SK-N-SH (cell line): ENCODE results near the gene ALDH3A2. TPM values are rescaled to one million over a fixed set of nuclear protein-coding genes. Genes with fewer than 3 reads are reported as not detected.

ENCODE experiments used
- CTCF ChIA-PET: fragments of 300-600, 350-600 bp; formaldehyde crosslinking; extraction: SDS; loops from one replicate; lab custom pipeline; 2021; lab: Yijun Ruan, JAX
- POLR2A ChIA-PET: fragments of 350-600 bp; sonication (Branson Sonifier 250); formaldehyde crosslinking; extraction: SDS; loops from one replicate; lab custom pipeline; 2020; ENCODE audit warnings: antibody characterized with exemption, inconsistent platforms; lab: Yijun Ruan, JAX
- DNase-seq: peaks from one replicate; pipeline ENCODE4 v3.0.0; 2012
- H2AFZ ChIP-seq: fragments of 200-600 bp; sonication (generic); 2 replicates; pipeline ENCODE4 v1.8.1; 2016; ENCODE audit warnings: antibody characterized with exemption, mild to moderate bottlenecking, low read depth
- H3F3A ChIP-seq: fragments of 200-600 bp; sonication (generic); replicated peaks from 2 replicates; pipeline ENCODE3; 2016; ENCODE audit warnings: antibody characterized with exemption, mild to moderate bottlenecking; ENCODE audit not compliant: insufficient read depth
- H3K27ac ChIP-seq, 2 experiments: fragments of 200-500 bp in 1 of 2; fragments of 200-600 bp in 1 of 2; sonication (Bioruptor generic) in 1 of 2; sonication (generic), shearing (Covaris generic) in 1 of 2; 2 replicates each; pipeline versions ENCODE4 v1.5.1 to v1.6.1; 2014 to 2016; ENCODE audit warnings: low read depth in 2 of 2, inconsistent platforms in 1 of 2, low read length in 1 of 2, mild to moderate bottlenecking in 1 of 2, mixed read lengths in 1 of 2
- H3K27me3 ChIP-seq: fragments of 200-600 bp; sonication (generic), shearing (Covaris generic); 2 replicates; pipeline ENCODE4 v1.6.1; 2016; ENCODE audit warnings: mixed run types; ENCODE audit not compliant: insufficient read depth
- H3K36me3 ChIP-seq, 2 experiments: fragments of 200-500 bp in 1 of 2; fragments of 200-600 bp in 1 of 2; sonication (Bioruptor generic) in 1 of 2; sonication (generic) in 1 of 2; replicated peaks in 1 of 2; 2 replicates each; pipeline versions ENCODE3 to v1.5.1; 2014 to 2016; ENCODE audit warnings: low read length in 1 of 2, mild to moderate bottlenecking in 1 of 2; ENCODE audit not compliant: insufficient read depth in 2 of 2, control insufficient read depth in 1 of 2
- H3K4me1 ChIP-seq, 2 experiments: fragments of 200-500 bp in 1 of 2; fragments of 200-600 bp in 1 of 2; sonication (Bioruptor generic) in 1 of 2; sonication (generic), shearing (Covaris generic) in 1 of 2; 2 replicates each; pipeline versions ENCODE4 v1.5.1 to v1.6.1; 2014 to 2016; ENCODE audit warnings: low read depth in 1 of 2, low read length in 1 of 2, mixed run types in 1 of 2; ENCODE audit not compliant: insufficient read depth in 2 of 2, control insufficient read depth in 1 of 2
- H3K4me2 ChIP-seq: fragments of 200-600 bp; sonication (generic), shearing (Covaris generic); 2 replicates; pipeline ENCODE4 v1.6.1; 2017; ENCODE audit warnings: mixed run types
- H3K4me3 ChIP-seq, 2 experiments: fragments of 200-500 bp in 1 of 2; fragments of 200-600 bp in 1 of 2; sonication (Bioruptor generic) in 1 of 2; sonication (generic), shearing (Covaris generic) in 1 of 2; 2 replicates each; pipeline versions ENCODE4 v1.5.1 to v1.8.1; 2014 to 2016; ENCODE audit warnings: low read depth in 2 of 2, inconsistent platforms in 1 of 2, low read length in 1 of 2, mild to moderate bottlenecking in 1 of 2, mixed read lengths in 1 of 2, moderate library complexity in 1 of 2
- H3K79me2 ChIP-seq: fragments of 200-600 bp; sonication (generic); 2 replicates; pipeline ENCODE4 v1.8.1; 2017; ENCODE audit warnings: mild to moderate bottlenecking; ENCODE audit not compliant: insufficient read depth
- H3K9ac ChIP-seq: fragments of 200-600 bp; sonication (generic); 2 replicates; pipeline ENCODE4 v1.6.1; 2017; ENCODE audit warnings: mixed run types
- H3K9me2 ChIP-seq: fragments of 200-600 bp; sonication (generic); 2 replicates; pipeline ENCODE4 v1.6.1; 2017; ENCODE audit warnings: mixed run types
- H3K9me3 ChIP-seq: fragments of 200-600 bp; sonication (generic); 2 replicates; pipeline ENCODE4 v1.6.1; 2017; ENCODE audit warnings: mixed run types, mild to moderate bottlenecking, moderate library complexity
- H4K20me1 ChIP-seq: fragments of 200-600 bp; sonication (generic); 2 replicates; pipeline ENCODE4 v1.6.1; 2017; ENCODE audit warnings: mild to moderate bottlenecking, mixed run types; ENCODE audit not compliant: insufficient read depth
- FOXM1 ChIP-seq: IDR thresholded peaks from 2 replicates; pipeline ENCODE4 v1.4.0; 2012; ENCODE audit warnings: low read depth, mild to moderate bottlenecking
- MEF2A ChIP-seq: IDR thresholded peaks from 2 replicates; pipeline ENCODE4 v1.4.0; 2012; ENCODE audit warnings: low read depth, borderline replicate concordance
- NRF1 ChIP-seq: IDR thresholded peaks from 2 replicates; pipeline ENCODE4 v1.6.1; 2012; ENCODE audit warnings: low read depth, mild to moderate bottlenecking, low read length
- RAD21 ChIP-seq: IDR thresholded peaks from 2 replicates; pipeline ENCODE4 v1.6.1; 2012; ENCODE audit warnings: mild to moderate bottlenecking, low read length
- REST ChIP-seq: IDR thresholded peaks from 2 replicates; pipeline ENCODE4 v1.6.1; 2012; ENCODE audit warnings: mild to moderate bottlenecking, low read depth, low read length, moderate library complexity
- RFX5 ChIP-seq: IDR thresholded peaks from 2 replicates; pipeline ENCODE4 v1.6.1; 2012; ENCODE audit warnings: mild to moderate bottlenecking, improper control_type of control experiment, low read length
- SIN3A ChIP-seq: IDR thresholded peaks from 2 replicates; pipeline ENCODE4 v1.6.1; 2012; ENCODE audit warnings: low read depth, mild to moderate bottlenecking, low read length, moderate library complexity, borderline replicate concordance
- SMC3 ChIP-seq: IDR thresholded peaks from 2 replicates; pipeline ENCODE4 v1.6.1; 2012; ENCODE audit warnings: low read depth, low read length, improper control_type of control experiment
- TCF12 ChIP-seq: IDR thresholded peaks from 2 replicates; pipeline ENCODE4 v1.4.0; 2012
- TEAD4 ChIP-seq: IDR thresholded peaks from 2 replicates; pipeline ENCODE4 v1.4.0; 2012; ENCODE audit warnings: mild to moderate bottlenecking, borderline replicate concordance; ENCODE audit not compliant: insufficient read depth
- WGBS: methylation state at CpG from one replicate; pipeline ENCODE4 v1.1.6; 2017; ENCODE audit warnings: low lambda C conversion rate; 5-methylcytosine and 5-hydroxymethylcytosine counted together
- polyA plus RNA-seq, 3 experiments: library from polyadenylated mRNA; depleted of rRNA; stranded (reverse); fragments of >200 nt; gene quantifications; 2 replicates each; pipeline ENCODE4 v1.2.3, GENCODE V29; 2012
- TF ChIP-seq, protein P1 (sequence below): fragments of 150-350 bp; IDR thresholded peaks from 2 replicates; pipeline ENCODE4 v1.6.1; 2017; ENCODE audit warnings: antibody characterized with exemption, low read length, low read depth, borderline replicate concordance
- TF ChIP-seq, protein P2 (sequence below): IDR thresholded peaks from 2 replicates; pipeline ENCODE4 v1.4.0; 2012; ENCODE audit warnings: low read depth
- TF ChIP-seq, protein P3 (sequence below): fragments of 150-350 bp; IDR thresholded peaks from 2 replicates; pipeline ENCODE4 v1.6.1; 2016; ENCODE audit warnings: mild to moderate bottlenecking, low read depth, low read length
- TF ChIP-seq, protein P4 (sequence below): IDR thresholded peaks from 2 replicates; pipeline ENCODE4 v1.4.0; 2012; ENCODE audit warnings: low read depth, borderline replicate concordance

Gene ALDH3A2
- polyA plus RNA-seq, 1 of the 3 experiments (the other 2 are of a cell fraction) = 16.6 TPM

DNA sequence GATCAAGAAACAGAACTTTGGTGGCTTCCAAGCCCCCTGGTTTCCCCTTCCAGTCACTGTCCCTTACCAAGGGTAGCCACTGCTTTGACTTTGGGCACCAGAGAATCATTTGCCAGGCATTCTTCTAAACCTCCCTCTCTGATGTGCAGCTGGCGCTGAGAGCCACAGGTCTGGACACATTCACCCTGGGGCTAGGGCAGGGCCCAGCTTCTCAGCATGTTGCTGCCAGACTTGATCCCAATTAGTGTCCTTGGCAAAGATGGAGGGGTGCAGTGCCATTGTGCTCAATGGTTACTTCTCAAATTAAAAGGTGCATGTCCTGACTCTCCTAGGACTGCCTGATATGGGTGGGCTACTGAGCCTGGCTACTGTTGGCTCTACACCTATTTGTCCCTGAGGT is 75.4 kb downstream of the ALDH3A2 start (continued):
- TF ChIP-seq REST (no peak), TCF12 (no peak), SMC3 (no peak), RFX5 (no peak), TEAD4 (no peak)
- TF ChIP-seq, protein P1, sequence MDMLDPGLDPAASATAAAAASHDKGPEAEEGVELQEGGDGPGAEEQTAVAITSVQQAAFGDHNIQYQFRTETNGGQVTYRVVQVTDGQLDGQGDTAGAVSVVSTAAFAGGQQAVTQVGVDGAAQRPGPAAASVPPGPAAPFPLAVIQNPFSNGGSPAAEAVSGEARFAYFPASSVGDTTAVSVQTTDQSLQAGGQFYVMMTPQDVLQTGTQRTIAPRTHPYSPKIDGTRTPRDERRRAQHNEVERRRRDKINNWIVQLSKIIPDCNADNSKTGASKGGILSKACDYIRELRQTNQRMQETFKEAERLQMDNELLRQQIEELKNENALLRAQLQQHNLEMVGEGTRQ = no peak
- TF ChIP-seq, protein P2, sequence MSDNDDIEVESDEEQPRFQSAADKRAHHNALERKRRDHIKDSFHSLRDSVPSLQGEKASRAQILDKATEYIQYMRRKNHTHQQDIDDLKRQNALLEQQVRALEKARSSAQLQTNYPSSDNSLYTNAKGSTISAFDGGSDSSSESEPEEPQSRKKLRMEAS = no peak
- TF ChIP-seq, all 33 proteins: peak for 0

DNA sequence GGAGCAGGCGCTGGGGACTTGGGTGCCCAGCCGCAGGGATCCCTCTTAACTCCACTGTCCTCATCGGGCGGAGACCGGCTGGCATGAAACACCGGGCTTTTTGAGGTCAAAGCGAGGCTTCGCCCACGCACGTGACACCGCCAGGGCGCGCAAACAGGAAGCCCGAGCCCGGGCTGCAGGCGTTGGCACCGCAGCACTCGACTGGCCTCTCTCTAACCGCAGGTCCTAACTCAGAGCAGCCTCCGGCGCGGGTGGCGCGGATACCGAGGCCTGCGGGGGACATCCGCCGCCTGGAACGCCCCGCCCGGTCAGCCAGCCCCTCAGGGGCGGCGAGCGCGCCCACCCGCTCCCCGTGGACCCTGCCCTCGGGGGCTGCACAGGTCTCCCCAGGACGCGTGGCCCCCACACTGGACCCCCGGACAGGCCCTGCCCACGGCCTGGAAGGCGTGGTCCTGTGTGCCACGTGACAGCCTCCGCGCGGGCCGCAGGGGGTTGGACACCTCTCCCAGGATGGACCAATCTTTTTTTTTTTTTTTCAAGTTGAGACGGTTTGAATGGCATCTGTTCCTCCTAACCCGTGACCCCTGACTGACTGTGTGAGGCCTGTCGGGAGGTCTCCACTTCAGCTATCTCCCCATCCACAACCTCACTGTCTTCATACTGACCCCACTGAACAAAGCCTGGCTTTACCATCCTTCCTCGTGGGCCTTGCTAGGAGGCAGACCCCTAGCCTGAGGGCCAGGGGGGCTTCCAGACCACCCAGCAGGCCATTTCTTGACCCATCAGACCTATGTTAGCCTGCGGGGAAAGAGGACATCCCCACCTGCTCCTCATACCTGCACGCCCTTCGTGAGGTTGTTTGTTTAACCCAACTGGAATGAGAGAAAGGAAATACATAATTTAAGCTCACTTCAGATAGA is 76.2 kb downstream of the ALDH3A2 start:
- H3K27me3 ChIP-seq = no peaks in the 10 kb centered on the region
- ChIA-PET POLR2A (no interaction called here), CTCF (interaction anchor here (1.5 kb wide), 1 partner anchor 20 kb away, joined by 3 read pairs; no protein-coding TSS in a partner anchor)
- H3K9me3 ChIP-seq = no peaks in the 10 kb centered on the region
- no peak for TF ChIP-seq NRF1
- no peak for TF ChIP-seq RAD21
- TF ChIP-seq RFX5 = no peak
- TF ChIP-seq FOXM1 = no peak
- TF ChIP-seq, protein P3, sequence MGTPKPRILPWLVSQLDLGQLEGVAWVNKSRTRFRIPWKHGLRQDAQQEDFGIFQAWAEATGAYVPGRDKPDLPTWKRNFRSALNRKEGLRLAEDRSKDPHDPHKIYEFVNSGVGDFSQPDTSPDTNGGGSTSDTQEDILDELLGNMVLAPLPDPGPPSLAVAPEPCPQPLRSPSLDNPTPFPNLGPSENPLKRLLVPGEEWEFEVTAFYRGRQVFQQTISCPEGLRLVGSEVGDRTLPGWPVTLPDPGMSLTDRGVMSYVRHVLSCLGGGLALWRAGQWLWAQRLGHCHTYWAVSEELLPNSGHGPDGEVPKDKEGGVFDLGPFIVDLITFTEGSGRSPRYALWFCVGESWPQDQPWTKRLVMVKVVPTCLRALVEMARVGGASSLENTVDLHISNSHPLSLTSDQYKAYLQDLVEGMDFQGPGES = no peak
- TF ChIP-seq SIN3A = no peak
- TF ChIP-seq, protein P2 = no peak
- no peak for TF ChIP-seq MEF2A
- TF ChIP-seq SMC3 = no peak
- TF ChIP-seq, protein P1 = no peak
- TF ChIP-seq, protein P4, sequence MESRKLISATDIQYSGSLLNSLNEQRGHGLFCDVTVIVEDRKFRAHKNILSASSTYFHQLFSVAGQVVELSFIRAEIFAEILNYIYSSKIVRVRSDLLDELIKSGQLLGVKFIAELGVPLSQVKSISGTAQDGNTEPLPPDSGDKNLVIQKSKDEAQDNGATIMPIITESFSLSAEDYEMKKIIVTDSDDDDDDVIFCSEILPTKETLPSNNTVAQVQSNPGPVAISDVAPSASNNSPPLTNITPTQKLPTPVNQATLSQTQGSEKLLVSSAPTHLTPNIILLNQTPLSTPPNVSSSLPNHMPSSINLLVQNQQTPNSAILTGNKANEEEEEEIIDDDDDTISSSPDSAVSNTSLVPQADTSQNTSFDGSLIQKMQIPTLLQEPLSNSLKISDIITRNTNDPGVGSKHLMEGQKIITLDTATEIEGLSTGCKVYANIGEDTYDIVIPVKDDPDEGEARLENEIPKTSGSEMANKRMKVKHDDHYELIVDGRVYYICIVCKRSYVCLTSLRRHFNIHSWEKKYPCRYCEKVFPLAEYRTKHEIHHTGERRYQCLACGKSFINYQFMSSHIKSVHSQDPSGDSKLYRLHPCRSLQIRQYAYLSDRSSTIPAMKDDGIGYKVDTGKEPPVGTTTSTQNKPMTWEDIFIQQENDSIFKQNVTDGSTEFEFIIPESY = no peak
- H3K4me2 ChIP-seq = no peak overlapping the region
- H3F3A ChIP-seq = no peaks in the 10 kb centered on the region
- H3K4me1 ChIP-seq = peaks cover 0 to 21% of the 10 kb centered on the region in 2 experiments; a peak in 2 of 4 replicates
- 91% methylated on average over 42 of the region's 55 CpGs for WGBS
- no peaks in the 10 kb centered on the region for H4K20me1 ChIP-seq
- no peak for DNase-seq
- no peak overlapping the region for H2AFZ ChIP-seq
- no peaks in the 10 kb centered on the region for H3K36me3 ChIP-seq
- H3K79me2 ChIP-seq = no peaks in the 10 kb centered on the region
- no peak overlapping the region for H3K9ac ChIP-seq
- no peak overlapping the region for H3K4me3 ChIP-seq
- H3K27ac ChIP-seq = no peak overlapping the region
- H3K9me2 ChIP-seq = no peaks in the 10 kb centered on the region
